Transverse colon (tissue), 3 donors: ENCODE measurements around the gene LSMEM2.

ENCODE experiments used
- EP300 ChIP-seq: sonication (generic); formaldehyde crosslinking; IDR thresholded peaks from one replicate; pipeline ENCODE4 v1.6.1; 2017; ENCODE audit warnings: antibody characterized with exemption, low read depth
- POLR2A ChIP-seq: fragments of 450-650 bp; IDR thresholded peaks from one replicate; pipeline ENCODE4 v1.6.1; 2016; ENCODE audit warnings: antibody characterized with exemption, mild to moderate bottlenecking, moderate library complexity
- TF ChIP-seq, protein P1 (sequence below), 5 experiments: fragments of 200-600 bp in 3 of 5; fragments of 450-650 bp in 2 of 5; sonication (generic) in 3 of 5; IDR thresholded peaks; 1 replicate in 2 of 5; 2 replicates in 3 of 5; pipeline ENCODE4 v1.5.1; 2016 to 2017; ENCODE audit warnings: antibody characterized with exemption in 5 of 5, inconsistent platforms in 3 of 5, mild to moderate bottlenecking in 2 of 5, moderate library complexity in 1 of 5

DNA sequence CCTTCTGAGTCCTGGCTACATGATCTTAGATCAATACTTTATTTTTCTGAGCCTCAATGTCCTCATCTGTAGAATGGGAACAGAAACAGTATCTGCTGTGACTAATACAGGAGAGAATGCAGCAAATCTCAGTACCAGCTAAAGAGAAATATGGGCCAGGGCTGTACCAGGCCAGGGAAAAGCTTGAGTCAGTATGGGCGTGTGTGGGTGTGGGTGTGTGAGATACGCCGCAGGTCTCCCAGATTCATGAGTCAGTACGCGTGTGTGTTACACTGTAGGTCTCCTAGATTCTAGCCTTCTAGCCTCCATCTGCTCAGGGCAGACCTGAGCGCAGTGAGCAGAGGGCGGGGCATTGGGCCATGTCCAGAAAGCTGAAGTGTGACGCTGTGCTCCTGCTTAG, 27.7 kb upstream of the LSMEM2 start:
- TF ChIP-seq, protein P1, sequence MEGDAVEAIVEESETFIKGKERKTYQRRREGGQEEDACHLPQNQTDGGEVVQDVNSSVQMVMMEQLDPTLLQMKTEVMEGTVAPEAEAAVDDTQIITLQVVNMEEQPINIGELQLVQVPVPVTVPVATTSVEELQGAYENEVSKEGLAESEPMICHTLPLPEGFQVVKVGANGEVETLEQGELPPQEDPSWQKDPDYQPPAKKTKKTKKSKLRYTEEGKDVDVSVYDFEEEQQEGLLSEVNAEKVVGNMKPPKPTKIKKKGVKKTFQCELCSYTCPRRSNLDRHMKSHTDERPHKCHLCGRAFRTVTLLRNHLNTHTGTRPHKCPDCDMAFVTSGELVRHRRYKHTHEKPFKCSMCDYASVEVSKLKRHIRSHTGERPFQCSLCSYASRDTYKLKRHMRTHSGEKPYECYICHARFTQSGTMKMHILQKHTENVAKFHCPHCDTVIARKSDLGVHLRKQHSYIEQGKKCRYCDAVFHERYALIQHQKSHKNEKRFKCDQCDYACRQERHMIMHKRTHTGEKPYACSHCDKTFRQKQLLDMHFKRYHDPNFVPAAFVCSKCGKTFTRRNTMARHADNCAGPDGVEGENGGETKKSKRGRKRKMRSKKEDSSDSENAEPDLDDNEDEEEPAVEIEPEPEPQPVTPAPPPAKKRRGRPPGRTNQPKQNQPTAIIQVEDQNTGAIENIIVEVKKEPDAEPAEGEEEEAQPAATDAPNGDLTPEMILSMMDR (IDR thresholded peaks at IDR 0.05), result no peak
- TF ChIP-seq POLR2A (no peak), EP300 (no peak)
